Effector CD4-positive, alpha-beta T cell (primary cell): ENCODE measurements around the gene AP1G1.
"Not testable (repeated sequence)": the region's sequence is repeated elsewhere in the genome, so short reads cannot be mapped to it uniquely, and the experiment has no call there.

Experiments
- DNase-seq: peaks from one replicate; pipeline ENCODE4 v3.0.0-alpha.2; 2020

The AP1G1 gene

DNA sequence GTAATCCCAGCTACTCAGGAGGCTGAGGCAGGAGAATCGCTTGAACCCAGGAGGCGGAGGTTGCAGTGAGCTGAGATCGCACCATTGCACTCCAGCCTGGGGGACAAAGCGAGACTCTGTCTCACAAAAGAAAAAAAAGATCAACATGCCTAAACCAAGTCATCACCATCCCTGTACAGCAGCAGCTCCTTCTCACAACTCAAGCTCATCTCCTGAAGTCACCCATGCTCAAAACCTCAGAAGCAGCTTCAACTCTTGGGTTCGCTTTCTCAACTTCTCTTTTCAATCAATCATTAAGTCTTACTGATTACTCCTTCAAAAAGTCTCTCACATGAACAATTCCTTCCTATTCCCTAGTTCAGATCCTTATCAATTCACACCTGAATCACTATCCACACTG is 115.5 kb downstream of the AP1G1 start:
- no peak for DNase-seq

DNA sequence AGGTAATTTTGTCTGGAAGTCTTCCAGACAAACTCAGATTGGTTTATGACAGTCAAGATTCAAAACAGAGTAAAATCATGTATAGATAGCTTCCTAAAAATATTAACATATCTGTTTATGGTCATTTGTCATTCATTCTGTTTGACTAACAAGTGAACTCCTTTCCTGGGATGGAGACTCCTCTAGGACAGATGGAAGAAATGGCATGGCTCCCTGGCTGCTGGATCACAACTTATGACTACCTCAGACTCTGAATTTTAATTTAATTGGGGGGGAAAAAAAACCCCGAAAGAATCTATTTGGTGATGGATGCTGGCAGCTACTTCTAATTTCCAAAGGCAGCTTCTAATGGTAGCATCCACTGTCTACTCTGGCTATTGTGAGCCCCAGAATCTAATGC is 118.7 kb downstream of the AP1G1 start:
- DNase-seq, result no peak

DNA sequence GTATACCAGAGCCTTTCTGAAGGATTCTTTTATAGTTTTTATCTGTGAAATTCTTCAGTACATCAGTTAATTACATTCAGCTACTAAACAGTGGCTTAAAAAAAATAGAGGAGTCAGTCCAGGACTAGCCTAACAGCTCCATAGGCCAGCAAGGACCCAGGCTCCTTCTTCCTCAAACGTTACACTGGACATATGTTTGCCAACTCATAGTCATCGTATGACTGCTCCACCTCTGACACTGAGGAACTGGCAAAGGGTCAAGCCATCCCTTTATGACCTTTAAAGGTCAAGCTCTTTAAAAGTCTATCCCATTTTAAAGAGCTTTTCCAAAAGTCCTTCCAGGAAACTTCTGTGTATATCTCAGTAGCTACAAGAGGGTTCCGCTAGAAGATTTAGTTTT is 120.8 kb downstream of the AP1G1 start:
- DNase-seq, result no peak

DNA sequence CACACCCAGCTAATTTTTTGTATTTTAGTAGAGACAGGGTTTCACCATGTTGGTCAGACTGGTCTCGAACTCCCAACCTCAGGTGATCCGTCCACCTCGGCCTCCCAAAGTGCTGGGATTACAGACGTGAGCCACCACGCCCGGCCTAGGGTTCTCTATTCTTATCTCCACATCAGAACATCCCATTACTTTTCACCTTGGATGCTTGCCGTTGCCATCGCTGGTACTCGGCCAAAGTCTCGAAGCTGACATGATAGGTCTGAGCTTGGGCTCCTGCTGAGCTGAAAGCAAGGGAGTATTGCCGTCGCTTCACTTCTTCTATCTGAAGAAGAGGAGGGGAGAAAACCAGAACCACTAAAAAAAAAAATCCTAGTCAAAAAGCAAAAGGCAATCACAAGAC is 124.4 kb downstream of the AP1G1 start:
- not testable (repeated sequence) for DNase-seq

DNA sequence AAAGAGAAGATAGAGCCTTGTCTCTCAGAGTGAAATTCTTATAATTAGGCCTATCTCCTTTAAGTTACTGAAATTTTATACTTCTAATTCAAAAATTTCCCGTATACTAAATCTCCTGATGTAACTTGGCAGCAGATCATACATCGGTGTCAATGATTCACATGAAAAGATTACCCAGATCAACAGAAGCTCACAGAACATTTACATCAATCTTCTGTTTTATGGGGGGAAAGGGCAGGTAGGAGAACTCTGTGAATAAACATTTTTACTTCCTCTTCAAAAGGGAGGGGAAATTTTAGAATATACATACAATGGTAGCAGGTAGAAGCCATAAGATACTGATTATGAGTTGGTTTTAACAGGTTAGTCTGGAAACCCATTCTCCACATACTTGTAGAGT is 127.3 kb downstream of the AP1G1 start:
- DNase-seq, result no peak
